HG02870 (cell line): ENCODE measurements around the gene CRB1.
A peak's percentile ranks its signal among the peaks of the same experiment; 100 is the strongest.

Source experiments
- ATAC-seq: cut with Tn5 transposase; IDR thresholded peaks from one replicate; pipeline ENCODE4 v1.9.1; 2021; ENCODE audit warnings: mild to moderate bottlenecking, moderate library complexity; ENCODE audit not compliant: unreplicated experiment

Gene CRB1

GRCh38 chr1:197519741-197520334 lies 251.8 kb downstream of the CRB1 start:
- ATAC-seq: no peak

- ATAC-seq: peak; percentile 63
Observed at GRCh38 chr1:197521118-197521739, 253.2 kb downstream of the CRB1 start.

GRCh38 chr1:197526736-197527371 lies 258.8 kb downstream of the CRB1 start:
- ATAC-seq: no peak
